ENCODE results near the gene TIMP3. TPM values are rescaled to one million over a fixed set of nuclear protein-coding genes. Genes with fewer than 3 reads are reported as not detected.

TIMP3 gene
- total RNA-seq, 1 donor from 2014 or later = 266 TPM

- ATAC-seq (ENCODE audit: poor library complexity) = no peak
- DNase-seq = no peak
- intact Hi-C loops (cut with DNase I) = no loop called here
These were observed 95.4 kb downstream of the TIMP3 start for GRCh38 chr22:32896891-32897290.

GRCh38 chr22:32897400-32897799, 95.9 kb downstream of the TIMP3 start:
- DNase-seq (no peak), ATAC-seq (ENCODE audit: poor library complexity) (no peak)
- intact Hi-C loops (cut with DNase I) = no loop called here

- no peak for ATAC-seq (ENCODE audit: poor library complexity)
- intact Hi-C loops (cut with DNase I) = no loop called here
These were observed 99.6 kb downstream of the TIMP3 start for GRCh38 chr22:32900886-32901635.

GRCh38 chr22:32901925-32902324, 100.4 kb downstream of the TIMP3 start:
- ATAC-seq (ENCODE audit: poor library complexity) (no peak), DNase-seq (no peak)
- intact Hi-C loops (cut with DNase I) = no loop called here

More at GRCh38 chr22:32900886-32901635, 99.6 kb downstream of the TIMP3 start:
- no peak for DNase-seq

- no peak for ATAC-seq (ENCODE audit: poor library complexity)
- DNase-seq = no peak
- intact Hi-C loops (cut with DNase I) = no loop called here
These were observed 102.0 kb downstream of the TIMP3 start for GRCh38 chr22:32903507-32903906.

GRCh38 chr22:32904044-32904443, 102.5 kb downstream of the TIMP3 start:
- ATAC-seq (ENCODE audit: poor library complexity) = peak; percentile 84
- no peak for DNase-seq
- intact Hi-C loops (cut with DNase I) = no loop called here

GRCh38 chr22:32905400-32905799, 103.9 kb downstream of the TIMP3 start:
- intact Hi-C loops (cut with DNase I) = no loop called here
- no peak for DNase-seq
- peak; percentile 69 for ATAC-seq (ENCODE audit: poor library complexity)

GRCh38 chr22:32909581-32910428, 108.3 kb downstream of the TIMP3 start:
- ATAC-seq (ENCODE audit: poor library complexity) (no peak), DNase-seq (no peak)
- intact Hi-C loops (cut with DNase I) = no loop called here

- DNase-seq (no peak), ATAC-seq (ENCODE audit: poor library complexity) (no peak)
- intact Hi-C loops (cut with DNase I) = no loop called here
These were observed 108.9 kb downstream of the TIMP3 start for GRCh38 chr22:32910429-32910772.

GRCh38 chr22:32911503-32911902, 110.0 kb downstream of the TIMP3 start:
- no peak for DNase-seq
- ATAC-seq (ENCODE audit: poor library complexity) = no peak
- intact Hi-C loops (cut with DNase I) = no loop called here
